K562 (cell line): Measurements from ENCODE around the gene GRIN2D. TPM values are rescaled to one million over a fixed set of nuclear protein-coding genes. Genes with fewer than 3 reads are reported as not detected.

Experiments
- HMG20B ChIP-seq: fragments of 250-450 bp; sonication (Bioruptor Pico); IDR thresholded peaks from 2 replicates; pipeline ENCODE4 v1.5.0; 2021; ENCODE audit warnings: mild to moderate bottlenecking
- KDM5B ChIP-seq: fragments of 200-600 bp; sonication (generic); IDR thresholded peaks from 2 replicates; pipeline ENCODE4 v1.6.1; 2012; ENCODE audit warnings: low read depth, mild to moderate bottlenecking, moderate library complexity, low read length, control low read depth, inconsistent platforms; ENCODE audit not compliant: insufficient replicate concordance
- MEF2A ChIP-seq: IDR thresholded peaks from 2 replicates; pipeline ENCODE4 v1.6.1; 2011; ENCODE audit warnings: low read depth, mild to moderate bottlenecking, low read length, moderate library complexity; ENCODE audit not compliant: control insufficient read depth
- NFIC ChIP-seq: fragments of 450-650 bp; IDR thresholded peaks from 2 replicates; pipeline ENCODE4 v1.6.1; 2017; ENCODE audit warnings: mild to moderate bottlenecking, inconsistent platforms
- POLR2H ChIP-seq: IDR thresholded peaks from 2 replicates; pipeline ENCODE4 v1.6.1; 2016; ENCODE audit warnings: missing genetic modification characterization, low read depth, mild to moderate bottlenecking, control low read depth, missing compliant biosample characterization, moderate library complexity
- PPARD ChIP-seq: fragments of 250-450 bp; sonication (Bioruptor Pico); IDR thresholded peaks from 2 replicates; pipeline ENCODE4 v1.8.0; 2022; ENCODE audit warnings: inconsistent platforms, mild to moderate bottlenecking, moderate library complexity
- RBM39 ChIP-seq: fragments of 200-400 bp; formaldehyde crosslinking; optimal IDR thresholded peaks from 2 replicates; pipeline ENCODE3; 2018; ENCODE audit warnings: low read depth, low read length
- RHOXF2B ChIP-seq: fragments of 250-450 bp; sonication (Bioruptor Pico); conservative IDR thresholded peaks from 2 replicates; pipeline ENCODE4 v1.5.1; 2021
- STAT5A ChIP-seq: IDR thresholded peaks from 2 replicates; pipeline ENCODE4 v1.6.1; 2012; ENCODE audit warnings: low read length, inconsistent platforms, borderline replicate concordance
- ZBED1 ChIP-seq: IDR thresholded peaks from 2 replicates; pipeline ENCODE4 v1.6.1; 2014
- ZNF217 ChIP-seq: sonication (generic); formaldehyde crosslinking; IDR thresholded peaks from 2 replicates; pipeline ENCODE4 v1.8.0; 2022; ENCODE audit warnings: mild to moderate bottlenecking, missing genetic modification reagents
- ZNF239 ChIP-seq: fragments of 250-450 bp; sonication (Bioruptor Pico); IDR thresholded peaks from 2 replicates; pipeline ENCODE4 v1.4.0; 2020; ENCODE audit warnings: mild to moderate bottlenecking
- ZNF644 ChIP-seq: fragments of 200-800 bp; sonication (Bioruptor generic); IDR thresholded peaks from 2 replicates; pipeline ENCODE4 v1.6.1; 2016; ENCODE audit warnings: low read depth, missing genetic modification characterization, missing compliant biosample characterization
- polyA plus RNA-seq, 8 experiments: library from polyadenylated mRNA; depleted of rRNA in 4 of 8; stranded (reverse) in 5 of 8; unstranded in 3 of 8; fragments of >200 nt; fragmentation: Nextera tagmentation in 2 of 8; fragmentation: Illumina TruSeq in 1 of 8; extraction: Ambion mirVana in 2 of 8; extraction: Trizol in 1 of 8; gene quantifications; 2 replicates each; pipeline versions ENCODE4 v1.2.1 to v1.2.3, GENCODE V29; 2011 to 2014; ENCODE audit warnings: inconsistent platforms in 1 of 8, missing spikeins in 1 of 8
- total RNA-seq, 7 experiments: library from RNA; depleted of rRNA in 6 of 7; stranded (reverse); fragments of >200 nt in 6 of 7; fragmentation: Illumina TruSeq in 2 of 7; extraction: Trizol in 2 of 7; gene quantifications; 2 replicates each; pipeline versions ENCODE4 v1.2.1 to v1.2.3, GENCODE V29; 2011 to 2021; ENCODE audit warnings: low replicate concordance in 1 of 7
- TF ChIP-seq, protein P1 (sequence below): fragments of 250-450 bp; sonication (Bioruptor Pico); IDR thresholded peaks from 2 replicates; pipeline ENCODE4 v1.8.0; 2022; ENCODE audit warnings: inconsistent platforms, mild to moderate bottlenecking, moderate library complexity, borderline replicate concordance
- TF ChIP-seq, protein P2 (sequence below): fragments of 150-350 bp; IDR thresholded peaks from 2 replicates; pipeline ENCODE4 v1.6.1; 2014; ENCODE audit warnings: low read depth, mild to moderate bottlenecking, low read length, borderline replicate concordance
- TF ChIP-seq, protein P3 (sequence below): fragments of 250-450 bp; sonication (Bioruptor Pico); IDR thresholded peaks from 2 replicates; pipeline ENCODE4 v1.4.0; 2020; ENCODE audit warnings: mild to moderate bottlenecking, moderate library complexity, borderline replicate concordance

The GRIN2D gene
- total and polyA plus RNA-seq, 9 of the 15 experiments (the other 6 are each of a cell fraction or from before 2014, with no cell fraction given), result 0.32 to 31.5 (median 1.8) TPM

DNA sequence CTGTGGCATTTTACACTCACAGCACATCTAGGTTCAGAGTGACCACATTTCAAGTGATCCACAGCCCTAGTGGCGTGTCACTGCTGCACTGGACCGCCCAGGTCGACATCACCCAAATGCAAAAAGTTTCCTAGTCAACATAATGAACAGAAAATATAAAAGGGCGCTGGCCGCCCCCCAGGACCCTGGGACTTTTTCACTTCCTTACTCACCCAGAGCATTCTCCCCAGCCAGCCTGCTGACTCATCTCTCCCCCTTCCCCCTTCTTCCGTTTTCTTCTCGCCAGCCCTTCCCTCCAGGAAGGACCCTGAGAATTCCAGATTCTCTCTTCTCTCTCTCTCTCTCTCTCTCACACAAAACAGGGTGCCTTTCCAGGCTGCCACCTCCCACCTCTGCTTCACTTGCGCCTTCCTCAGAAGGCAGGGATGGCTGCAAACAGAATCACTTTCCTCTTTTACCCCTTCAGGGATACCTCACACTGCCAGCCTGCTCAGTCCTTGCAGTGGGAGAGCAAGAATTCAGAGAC lies 31.3 kb downstream of the GRIN2D start (continued):
- TF ChIP-seq, protein P1, sequence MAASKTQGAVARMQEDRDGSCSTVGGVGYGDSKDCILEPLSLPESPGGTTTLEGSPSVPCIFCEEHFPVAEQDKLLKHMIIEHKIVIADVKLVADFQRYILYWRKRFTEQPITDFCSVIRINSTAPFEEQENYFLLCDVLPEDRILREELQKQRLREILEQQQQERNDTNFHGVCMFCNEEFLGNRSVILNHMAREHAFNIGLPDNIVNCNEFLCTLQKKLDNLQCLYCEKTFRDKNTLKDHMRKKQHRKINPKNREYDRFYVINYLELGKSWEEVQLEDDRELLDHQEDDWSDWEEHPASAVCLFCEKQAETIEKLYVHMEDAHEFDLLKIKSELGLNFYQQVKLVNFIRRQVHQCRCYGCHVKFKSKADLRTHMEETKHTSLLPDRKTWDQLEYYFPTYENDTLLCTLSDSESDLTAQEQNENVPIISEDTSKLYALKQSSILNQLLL (CRISPR knock-in tag), result no peak
- TF ChIP-seq KDM5B (no peak), MEF2A (no peak), ZNF644 (tag) (no peak), ZNF239 (CRISPR knock-in tag) (no peak), ZBED1 (no peak), NFIC (no peak), POLR2H (tag) (no peak), STAT5A (no peak), RBM39 (no peak), PPARD (CRISPR knock-in tag) (no peak), RHOXF2B (CRISPR knock-in tag) (no peak), ZNF217 (CRISPR knock-in tag) (no peak), HMG20B (no peak)
- TF ChIP-seq, protein P2, sequence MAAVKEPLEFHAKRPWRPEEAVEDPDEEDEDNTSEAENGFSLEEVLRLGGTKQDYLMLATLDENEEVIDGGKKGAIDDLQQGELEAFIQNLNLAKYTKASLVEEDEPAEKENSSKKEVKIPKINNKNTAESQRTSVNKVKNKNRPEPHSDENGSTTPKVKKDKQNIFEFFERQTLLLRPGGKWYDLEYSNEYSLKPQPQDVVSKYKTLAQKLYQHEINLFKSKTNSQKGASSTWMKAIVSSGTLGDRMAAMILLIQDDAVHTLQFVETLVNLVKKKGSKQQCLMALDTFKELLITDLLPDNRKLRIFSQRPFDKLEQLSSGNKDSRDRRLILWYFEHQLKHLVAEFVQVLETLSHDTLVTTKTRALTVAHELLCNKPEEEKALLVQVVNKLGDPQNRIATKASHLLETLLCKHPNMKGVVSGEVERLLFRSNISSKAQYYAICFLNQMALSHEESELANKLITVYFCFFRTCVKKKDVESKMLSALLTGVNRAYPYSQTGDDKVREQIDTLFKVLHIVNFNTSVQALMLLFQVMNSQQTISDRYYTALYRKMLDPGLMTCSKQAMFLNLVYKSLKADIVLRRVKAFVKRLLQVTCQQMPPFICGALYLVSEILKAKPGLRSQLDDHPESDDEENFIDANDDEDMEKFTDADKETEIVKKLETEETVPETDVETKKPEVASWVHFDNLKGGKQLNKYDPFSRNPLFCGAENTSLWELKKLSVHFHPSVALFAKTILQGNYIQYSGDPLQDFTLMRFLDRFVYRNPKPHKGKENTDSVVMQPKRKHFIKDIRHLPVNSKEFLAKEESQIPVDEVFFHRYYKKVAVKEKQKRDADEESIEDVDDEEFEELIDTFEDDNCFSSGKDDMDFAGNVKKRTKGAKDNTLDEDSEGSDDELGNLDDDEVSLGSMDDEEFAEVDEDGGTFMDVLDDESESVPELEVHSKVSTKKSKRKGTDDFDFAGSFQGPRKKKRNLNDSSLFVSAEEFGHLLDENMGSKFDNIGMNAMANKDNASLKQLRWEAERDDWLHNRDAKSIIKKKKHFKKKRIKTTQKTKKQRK, result no peak
- TF ChIP-seq, protein P3, sequence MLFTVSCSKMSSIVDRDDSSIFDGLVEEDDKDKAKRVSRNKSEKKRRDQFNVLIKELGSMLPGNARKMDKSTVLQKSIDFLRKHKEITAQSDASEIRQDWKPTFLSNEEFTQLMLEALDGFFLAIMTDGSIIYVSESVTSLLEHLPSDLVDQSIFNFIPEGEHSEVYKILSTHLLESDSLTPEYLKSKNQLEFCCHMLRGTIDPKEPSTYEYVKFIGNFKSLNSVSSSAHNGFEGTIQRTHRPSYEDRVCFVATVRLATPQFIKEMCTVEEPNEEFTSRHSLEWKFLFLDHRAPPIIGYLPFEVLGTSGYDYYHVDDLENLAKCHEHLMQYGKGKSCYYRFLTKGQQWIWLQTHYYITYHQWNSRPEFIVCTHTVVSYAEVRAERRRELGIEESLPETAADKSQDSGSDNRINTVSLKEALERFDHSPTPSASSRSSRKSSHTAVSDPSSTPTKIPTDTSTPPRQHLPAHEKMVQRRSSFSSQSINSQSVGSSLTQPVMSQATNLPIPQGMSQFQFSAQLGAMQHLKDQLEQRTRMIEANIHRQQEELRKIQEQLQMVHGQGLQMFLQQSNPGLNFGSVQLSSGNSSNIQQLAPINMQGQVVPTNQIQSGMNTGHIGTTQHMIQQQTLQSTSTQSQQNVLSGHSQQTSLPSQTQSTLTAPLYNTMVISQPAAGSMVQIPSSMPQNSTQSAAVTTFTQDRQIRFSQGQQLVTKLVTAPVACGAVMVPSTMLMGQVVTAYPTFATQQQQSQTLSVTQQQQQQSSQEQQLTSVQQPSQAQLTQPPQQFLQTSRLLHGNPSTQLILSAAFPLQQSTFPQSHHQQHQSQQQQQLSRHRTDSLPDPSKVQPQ (CRISPR knock-in tag), result no peak
